Astrocyte (in vitro differentiated cells and primary cell): ENCODE data around the gene PBX3.

Source experiments
- EZH2 ChIP-seq: IDR thresholded peaks from 2 replicates; pipeline ENCODE4 v1.6.1; 2012; ENCODE audit warnings: mild to moderate bottlenecking, low read length, inconsistent platforms; ENCODE audit not compliant: insufficient read depth
- TF ChIP-seq, protein P1 (sequence below): IDR thresholded peaks from 2 replicates; pipeline ENCODE4 v1.5.1; 2011; ENCODE audit warnings: low read depth, mild to moderate bottlenecking, inconsistent platforms, low read length, moderate library complexity; ENCODE audit not compliant: insufficient read depth

DNA sequence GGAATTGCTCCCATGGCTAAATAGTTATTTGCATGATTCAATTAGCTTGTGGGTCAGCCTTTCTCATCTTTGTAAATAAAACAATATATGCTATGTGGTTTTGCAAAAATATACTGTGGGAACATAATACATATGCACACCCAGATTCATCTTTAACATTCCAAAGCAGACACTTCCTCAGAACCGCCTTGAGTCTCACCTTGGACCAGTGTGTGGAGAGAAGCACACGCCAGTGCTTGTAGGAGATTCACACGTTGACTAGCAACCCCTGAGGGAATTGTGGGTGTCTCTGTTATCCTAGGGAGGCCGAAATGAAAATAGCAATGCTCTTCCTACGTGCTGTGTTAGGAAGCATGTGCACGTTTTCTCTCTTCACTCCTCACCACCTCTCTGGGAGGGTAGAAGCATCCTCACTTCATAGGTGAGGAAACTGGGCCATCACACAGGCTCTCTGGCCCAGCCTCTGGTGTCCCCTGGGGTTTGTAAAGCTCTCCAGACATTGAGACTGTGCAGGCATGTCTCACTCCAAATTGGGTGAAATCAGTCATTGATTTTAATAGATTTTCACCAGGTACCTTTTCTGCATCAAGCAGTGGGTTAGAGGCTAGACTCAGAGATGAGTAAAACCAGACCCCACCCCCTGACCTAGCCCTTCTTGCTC lies 221.7 kb downstream of the PBX3 start:
- TF ChIP-seq, protein P1, sequence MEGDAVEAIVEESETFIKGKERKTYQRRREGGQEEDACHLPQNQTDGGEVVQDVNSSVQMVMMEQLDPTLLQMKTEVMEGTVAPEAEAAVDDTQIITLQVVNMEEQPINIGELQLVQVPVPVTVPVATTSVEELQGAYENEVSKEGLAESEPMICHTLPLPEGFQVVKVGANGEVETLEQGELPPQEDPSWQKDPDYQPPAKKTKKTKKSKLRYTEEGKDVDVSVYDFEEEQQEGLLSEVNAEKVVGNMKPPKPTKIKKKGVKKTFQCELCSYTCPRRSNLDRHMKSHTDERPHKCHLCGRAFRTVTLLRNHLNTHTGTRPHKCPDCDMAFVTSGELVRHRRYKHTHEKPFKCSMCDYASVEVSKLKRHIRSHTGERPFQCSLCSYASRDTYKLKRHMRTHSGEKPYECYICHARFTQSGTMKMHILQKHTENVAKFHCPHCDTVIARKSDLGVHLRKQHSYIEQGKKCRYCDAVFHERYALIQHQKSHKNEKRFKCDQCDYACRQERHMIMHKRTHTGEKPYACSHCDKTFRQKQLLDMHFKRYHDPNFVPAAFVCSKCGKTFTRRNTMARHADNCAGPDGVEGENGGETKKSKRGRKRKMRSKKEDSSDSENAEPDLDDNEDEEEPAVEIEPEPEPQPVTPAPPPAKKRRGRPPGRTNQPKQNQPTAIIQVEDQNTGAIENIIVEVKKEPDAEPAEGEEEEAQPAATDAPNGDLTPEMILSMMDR: no peak
- no peak for TF ChIP-seq EZH2
